GM19025 (cell line): ENCODE results near the gene DUSP23.

Experiments
- ATAC-seq: cut with Tn5 transposase; IDR thresholded peaks from one replicate; pipeline ENCODE4 v1.9.1; 2021; ENCODE audit warnings: mild to moderate bottlenecking, low read depth, moderate library complexity; ENCODE audit not compliant: unreplicated experiment

The DUSP23 gene

DNA sequence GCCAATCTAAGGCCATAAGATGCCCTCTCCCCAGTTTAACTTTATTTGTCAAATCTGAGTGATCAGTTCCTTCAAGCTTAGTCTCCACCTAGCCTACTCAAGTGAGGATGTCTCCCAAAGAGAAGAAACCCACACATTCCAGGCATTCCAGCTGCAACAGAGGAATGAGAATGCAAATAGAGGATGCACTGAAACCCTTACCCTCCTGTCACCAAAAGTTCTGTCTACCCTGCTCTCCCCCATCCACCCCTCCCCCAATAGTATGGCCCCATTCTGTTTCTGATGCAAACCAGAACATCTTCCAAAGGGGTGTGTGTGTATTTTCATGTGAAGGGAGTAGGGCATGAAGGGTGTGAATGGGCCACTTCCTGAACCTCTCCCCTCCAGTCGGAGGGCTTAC lies 3.0 kb downstream of the DUSP23 start:
- ATAC-seq: no peak

DNA sequence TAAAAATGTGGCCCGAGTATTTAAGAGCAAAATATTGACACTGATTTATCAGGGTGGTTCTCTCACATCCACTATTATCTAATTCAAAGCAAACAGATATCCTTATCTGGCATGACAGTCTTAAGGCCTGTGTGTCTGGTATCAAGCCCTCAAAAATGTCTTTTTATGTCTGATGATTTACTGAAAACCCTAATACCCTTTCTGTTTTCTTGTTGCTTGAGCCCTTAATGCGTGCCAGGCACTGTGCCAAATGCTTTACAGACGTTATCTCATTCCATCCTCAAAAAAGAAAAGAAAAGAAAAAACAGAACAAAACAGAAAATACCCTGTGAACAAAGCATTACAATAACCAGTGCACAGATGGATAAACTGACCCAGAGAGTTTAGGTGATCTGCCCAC lies 5.7 kb downstream of the DUSP23 start:
- no peak for ATAC-seq

DNA sequence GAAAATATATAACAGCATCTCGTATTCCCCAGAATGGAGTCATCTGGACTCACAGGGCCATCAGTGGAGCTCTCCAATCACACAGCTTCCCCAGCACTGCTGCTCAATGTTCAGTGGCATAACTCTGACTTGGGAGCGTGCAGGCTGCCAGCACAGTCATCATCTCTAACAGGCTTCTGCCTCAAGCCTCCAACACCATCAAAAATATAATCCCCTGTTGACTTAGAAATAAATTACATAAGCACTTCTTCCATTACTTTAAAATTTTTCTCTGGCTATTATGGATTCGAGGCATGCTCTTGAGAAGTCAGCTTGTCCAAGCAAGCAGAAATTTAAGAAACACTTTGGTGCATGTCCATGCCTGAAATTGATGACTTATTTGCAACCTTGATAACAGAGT lies 6.2 kb downstream of the DUSP23 start:
- ATAC-seq: no peak

DNA sequence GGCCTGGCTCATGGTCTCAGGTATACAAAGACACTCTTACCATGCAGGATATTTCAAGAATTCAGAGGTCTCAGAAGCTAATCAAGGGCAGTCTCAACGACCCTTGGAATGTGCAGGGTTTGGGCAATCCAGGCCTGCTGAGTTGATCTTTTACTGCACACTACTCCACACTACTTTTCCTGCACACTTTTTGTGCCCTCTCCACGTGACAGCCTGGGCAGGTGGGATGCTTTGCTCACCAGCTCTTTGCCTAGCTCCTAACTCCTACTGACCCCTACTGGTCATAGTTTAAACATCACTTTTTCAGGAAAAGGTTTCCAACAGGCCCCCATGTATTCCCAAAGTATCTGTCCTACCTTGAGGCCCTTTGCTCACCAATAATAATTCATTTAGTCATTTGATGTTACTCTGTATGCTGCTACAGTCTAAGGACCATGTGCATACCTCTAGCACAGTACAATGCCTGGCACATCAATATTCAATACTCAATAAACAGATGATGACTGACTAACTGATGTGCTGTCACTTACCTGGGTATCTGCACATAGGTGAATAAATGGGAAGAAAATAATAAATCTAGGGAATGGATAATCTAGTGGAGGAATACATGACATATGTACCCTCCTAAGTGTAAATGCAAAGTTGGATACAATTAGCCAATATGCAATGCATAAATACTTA lies 9.6 kb downstream of the DUSP23 start:
- ATAC-seq: no peak

DNA sequence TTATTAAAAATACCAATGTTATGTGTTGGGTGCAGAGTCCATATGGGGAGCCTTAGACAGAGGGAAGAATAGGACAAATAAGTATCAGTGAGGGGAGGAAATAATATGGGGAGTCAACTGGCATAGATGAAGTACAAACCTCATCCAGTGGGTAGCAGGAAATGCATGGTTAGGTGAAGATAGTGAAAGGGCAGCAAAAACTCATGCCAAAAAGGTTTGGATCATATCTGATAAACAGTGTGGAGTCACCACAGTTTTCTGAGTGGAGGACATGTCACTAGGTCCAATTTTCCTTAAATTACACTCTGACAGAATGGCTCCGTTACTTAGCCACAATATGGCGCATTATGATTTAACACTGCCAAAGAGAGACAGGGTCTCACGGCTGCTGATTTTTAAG lies 10.3 kb downstream of the DUSP23 start:
- ATAC-seq: no peak

DNA sequence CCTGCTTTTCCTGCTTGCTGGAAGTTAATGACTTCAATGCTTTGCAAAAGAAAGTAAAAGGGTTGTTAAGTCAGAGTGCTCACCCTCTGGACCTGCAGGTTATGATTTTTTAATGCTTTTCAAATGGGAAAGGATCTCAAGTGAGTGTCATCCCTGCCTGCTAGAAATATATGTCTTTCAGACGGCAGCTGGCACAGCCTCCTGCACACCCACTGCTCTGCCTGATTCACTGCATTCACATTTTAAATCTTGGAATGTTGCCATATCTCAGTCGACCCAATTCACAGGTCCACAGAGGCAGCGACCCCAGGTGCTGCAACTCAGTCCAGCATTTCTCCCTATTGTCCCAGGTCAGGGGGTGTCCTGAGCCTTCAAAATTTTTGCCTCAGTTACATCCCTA lies 10.7 kb downstream of the DUSP23 start:
- no peak for ATAC-seq

DNA sequence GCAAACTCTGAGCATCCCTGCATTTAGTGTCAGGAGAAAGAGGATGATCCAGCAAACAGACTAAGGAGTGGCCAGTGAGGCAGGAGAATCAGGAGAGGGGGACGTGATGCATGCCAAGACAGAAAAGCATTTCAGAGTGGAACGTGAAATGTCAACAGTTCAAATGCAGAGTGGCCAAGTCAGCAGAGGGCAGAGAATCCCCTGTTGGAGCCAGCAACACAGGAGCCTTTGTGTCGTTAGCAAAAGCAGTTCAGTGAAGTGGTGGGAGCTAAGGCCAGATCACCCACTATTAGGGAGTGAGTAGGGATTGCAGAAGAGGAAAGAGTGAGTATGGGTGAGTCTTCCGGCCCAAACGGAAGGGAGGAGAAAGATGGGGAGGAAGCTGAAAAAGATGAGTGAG lies 14.8 kb downstream of the DUSP23 start:
- ATAC-seq: no peak

DNA sequence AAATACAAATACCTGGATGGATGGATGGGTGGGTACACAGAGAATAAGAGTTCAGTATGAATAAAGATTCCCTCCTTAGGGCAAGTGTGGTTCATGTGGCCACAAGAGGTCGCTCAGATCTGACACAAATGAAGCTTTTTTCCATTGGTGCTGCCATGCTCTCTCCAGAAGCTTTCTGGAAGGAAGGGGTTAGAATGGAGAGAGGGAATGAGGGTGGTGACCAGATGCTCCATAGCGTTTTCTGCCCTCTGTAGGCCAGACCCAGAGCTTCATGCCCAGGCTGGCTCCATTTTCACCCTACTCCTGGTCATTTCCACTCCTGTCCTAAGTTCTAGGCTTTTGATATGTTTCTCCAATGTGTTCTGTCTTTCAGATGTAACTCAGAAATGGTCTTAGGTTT lies 18.1 kb downstream of the DUSP23 start:
- ATAC-seq: no peak

DNA sequence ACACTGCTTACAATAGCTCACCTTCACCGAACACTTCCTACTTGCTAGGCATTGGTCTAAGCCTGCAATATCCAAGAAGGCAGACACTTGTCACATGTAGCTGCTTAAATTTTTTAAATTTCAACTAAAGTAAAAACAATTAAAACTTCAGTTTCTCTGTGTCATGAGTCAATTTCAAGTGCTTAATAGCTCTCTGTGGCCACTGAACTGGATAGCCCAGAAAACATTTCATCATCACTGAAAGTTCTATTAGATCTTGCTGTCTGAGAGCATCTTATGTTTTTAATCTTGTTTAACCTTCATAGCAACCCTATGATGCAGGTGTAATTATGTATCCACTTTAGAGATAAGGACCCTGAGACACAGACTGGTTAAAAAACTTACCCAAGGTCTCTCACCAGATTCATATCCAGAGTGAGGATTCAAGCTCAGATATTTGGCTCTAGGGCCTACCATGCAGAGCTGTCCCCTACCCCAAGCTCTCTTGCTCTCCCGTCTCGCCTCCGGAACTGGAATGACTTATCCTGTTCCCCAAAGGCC lies 18.8 kb downstream of the DUSP23 start:
- ATAC-seq: no peak

DNA sequence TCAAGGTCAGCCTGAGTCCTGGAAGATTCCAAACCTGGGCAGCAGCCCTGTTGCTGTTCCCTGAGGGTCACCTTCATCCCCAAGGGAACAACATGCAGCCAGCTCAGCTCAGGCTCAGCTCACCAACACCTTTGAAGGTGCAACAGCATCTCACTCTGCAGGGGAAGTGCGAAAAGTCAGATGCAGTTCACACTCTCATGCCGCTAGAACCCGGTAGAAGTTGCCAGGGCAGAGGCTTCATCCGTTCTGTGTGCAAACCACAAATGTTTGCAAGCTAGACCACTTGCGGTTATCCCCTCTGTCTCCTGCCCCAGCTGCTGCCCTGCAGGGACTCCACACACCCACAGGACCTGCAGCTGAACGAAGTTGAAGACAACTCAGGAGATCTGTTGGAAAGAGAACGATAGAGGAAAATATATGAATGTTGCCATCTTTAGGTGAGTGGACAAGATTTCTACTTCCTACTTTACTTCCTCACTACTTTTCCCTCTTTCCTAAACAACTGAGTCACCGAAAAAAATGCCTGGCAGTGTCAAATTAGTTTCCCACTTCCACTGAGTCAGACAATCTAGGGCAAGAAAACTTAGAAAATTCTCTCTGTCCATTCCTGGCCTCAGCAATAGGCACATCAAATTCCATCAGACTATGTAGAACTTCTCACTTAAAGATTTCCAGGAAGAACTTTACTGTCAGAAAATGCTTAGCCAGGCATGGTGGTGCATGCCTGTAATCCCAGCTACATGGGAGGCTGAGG lies 19.6 kb downstream of the DUSP23 start:
- ATAC-seq: peak; percentile 75

DNA sequence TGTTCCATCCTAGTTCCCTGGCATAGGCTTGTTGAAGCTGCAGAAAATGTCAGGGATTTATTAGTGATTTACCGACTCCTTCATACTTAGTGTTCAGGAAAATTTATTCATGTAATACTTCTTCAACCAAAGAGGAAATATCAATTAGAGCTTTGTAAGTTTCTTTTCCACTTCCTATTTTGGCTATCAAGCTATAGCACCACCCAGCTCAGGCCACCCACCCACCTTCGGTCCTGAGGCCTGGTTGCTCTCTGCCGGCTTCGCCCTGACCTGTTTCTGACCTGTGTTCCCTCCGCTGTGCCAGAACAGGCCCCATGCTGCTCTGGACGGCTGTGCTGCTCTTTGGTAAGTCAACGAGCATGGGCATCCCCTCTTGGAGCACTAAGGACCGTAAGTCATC lies 21.3 kb downstream of the DUSP23 start, which contains the start of gene FCRL6:
Gene FCRL6 (plus strand): TSS at position 250 of the 400 bp plus-strand sequence. CDS start 65 bp downstream, at position 315.
- no peak for ATAC-seq

DNA sequence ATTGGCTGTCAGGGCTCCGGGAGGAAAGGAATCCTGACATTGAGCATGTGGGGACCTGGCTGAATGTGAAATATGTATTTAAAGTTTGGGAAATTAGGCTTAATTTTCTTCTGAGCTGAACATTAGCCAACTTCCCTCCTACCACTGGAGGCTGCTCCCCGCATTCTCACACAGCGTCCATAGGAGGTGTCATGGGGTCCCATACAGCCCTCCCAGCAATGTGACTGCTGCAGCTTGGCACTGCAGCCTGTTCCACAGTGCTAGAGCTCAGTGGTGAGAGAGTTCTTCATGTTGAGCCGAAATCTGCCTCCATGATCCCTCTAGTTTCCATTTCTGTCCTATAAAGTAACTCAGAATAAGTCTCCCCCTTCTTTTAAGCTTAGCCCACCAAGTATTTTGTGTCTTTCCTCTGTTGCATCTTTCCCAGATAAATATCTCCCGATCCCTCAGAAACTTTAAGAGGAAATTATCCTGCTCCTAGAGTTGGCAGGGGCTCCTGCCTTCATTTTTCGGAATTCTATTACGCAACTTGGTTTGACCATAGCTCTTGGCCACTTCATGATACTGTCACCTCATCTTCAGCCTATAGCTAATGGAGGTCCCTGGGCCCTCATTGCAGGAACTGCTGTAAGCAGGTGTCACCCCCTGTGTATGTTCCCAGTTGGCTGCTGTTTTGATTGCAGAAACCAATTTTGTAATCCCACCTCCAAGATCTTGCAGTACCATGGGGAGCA lies 23.4 kb downstream of the DUSP23 start:
- ATAC-seq: no peak

DNA sequence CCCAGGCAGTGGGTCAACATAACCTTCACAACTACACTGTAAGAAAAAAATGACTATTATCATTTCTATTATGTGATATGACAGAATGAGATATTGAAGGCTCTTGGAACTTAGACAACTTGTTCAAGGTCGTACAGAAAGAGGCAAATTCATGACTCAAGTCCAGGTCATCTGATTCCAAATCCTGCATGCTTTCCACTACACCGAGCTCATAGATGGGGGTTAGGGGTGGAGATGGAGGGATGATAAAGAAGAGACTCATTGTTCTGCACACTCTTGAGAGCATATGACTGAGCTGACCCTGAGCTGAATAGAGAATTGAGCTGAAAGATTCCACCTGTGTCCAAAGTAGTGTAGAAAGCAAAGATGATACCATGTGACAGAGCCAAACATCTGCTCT lies 24.2 kb downstream of the DUSP23 start:
- ATAC-seq: no peak

DNA sequence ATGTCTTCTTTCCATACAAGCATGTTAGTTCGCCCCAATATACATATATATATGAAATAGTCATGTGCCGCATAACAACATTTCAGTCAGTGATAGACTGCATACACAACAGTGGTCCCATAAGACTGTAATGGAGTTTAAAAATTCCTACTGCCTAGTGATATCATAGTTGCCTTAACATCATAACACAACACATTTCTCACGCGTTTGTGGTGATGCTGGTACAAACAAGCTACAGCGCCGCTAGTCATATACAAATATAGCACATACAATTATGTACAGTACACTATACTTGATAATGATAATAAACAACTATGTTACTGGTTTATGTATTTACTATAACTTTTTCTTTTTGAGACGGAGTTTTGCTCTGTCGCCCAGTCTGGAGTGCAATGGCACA lies 35.2 kb downstream of the DUSP23 start:
- no peak for ATAC-seq

DNA sequence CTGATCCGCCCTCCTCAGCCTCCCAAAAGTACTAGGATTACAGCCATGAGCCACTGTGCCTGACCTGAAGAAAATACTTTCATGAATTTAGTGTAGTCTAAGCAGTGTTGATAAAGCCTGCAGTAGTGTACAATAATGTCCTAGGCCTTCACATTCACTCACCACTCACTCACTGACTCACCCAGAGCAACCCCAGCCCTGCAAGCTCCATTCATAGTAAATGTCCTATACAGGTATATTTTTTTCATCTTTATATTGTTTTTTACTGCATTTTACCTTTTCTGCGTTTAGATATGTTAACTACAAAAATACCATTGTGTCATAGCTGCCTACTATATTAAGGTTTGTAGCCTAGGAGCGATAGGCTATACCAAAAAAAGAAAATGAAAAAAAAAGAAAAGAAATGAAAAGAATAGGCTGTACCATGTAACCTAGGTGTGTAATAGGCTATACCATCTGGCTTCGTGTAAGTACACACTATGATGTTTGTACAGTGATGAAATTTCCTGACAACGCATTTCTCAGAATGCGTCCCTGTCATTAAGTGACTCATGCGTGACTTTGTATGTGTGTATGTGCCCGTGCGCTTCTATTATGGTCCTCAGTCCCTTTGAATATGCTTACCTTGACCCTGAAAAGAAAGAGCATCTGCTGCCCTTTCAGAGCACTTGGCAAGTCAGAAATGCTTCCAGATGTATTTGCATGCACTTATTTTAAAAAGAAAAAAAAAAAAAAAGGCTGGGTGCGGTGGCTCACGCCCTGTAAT lies 36.7 kb downstream of the DUSP23 start:
- ATAC-seq: no peak

DNA sequence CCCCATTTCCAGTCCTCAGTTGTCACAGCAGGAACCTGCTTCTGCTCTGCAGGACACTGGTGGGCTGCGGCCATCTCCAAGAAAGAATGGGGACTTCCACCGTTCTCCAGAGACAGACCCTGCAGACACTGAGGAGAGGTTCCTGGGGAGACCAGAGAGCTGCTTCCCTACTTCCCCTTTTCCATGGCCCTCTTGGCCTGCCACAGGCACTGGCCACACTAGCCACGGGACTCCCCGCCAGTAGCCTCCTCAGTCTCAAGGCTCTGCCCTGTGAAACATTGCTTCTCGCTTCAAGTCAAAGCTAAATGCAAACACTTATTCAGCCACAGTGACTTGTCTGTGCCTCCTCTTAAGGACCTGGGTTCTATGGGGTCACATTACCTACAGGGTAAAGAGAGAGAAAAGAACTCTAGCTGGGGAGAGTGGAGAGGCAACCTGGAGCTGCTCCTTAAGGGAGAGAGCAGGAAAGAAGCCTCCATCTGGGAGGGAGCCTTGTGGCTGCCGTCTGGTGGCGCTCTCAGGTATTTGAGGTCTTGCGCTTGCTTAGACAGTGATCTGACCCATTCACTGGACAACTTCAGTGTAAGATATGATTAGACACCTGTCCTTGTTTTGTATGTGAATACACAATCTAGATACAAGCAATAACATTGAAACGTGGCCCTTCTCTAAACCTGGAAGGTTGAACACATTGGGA lies 40.6 kb downstream of the DUSP23 start:
- ATAC-seq: no peak

DNA sequence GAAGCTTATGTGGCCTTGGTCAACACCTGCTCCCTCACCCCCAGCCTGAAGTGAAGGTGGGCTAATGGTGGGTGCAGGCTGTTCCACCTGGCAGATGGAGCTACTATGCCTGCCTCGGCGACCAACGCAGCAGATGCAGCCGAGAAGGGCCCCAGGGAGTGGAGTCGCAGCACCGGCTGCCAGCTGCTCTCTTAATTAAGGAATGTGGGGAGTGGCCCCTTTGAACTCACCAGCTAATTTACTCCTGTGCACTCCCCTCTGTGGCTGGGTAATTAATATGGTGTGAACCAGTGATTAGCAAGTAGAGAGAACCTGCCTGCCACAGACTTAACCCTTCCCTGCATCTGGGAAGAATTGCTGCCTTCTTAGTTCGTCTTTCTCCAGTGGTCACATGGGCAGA lies 42.6 kb downstream of the DUSP23 start:
- no peak for ATAC-seq

DNA sequence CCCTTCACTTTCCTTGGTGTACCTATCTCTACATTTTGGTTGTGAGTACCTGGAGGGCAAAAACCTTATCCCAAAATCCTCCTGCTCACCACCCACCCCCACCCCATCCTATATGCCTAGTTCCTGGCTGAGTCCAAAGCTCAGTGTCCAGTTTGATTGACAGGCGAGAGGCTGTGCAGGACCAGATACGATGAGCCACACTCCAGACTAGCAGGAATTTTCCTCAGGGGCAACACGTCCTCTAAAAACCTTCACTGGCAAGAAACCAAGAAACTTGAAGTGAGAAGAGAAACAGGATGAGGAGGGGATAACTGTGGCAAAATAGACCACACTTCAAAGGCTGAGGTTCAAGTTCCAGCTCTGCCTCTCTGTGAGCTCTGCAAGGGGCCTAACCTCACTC lies 44.8 kb downstream of the DUSP23 start:
- no peak for ATAC-seq

DNA sequence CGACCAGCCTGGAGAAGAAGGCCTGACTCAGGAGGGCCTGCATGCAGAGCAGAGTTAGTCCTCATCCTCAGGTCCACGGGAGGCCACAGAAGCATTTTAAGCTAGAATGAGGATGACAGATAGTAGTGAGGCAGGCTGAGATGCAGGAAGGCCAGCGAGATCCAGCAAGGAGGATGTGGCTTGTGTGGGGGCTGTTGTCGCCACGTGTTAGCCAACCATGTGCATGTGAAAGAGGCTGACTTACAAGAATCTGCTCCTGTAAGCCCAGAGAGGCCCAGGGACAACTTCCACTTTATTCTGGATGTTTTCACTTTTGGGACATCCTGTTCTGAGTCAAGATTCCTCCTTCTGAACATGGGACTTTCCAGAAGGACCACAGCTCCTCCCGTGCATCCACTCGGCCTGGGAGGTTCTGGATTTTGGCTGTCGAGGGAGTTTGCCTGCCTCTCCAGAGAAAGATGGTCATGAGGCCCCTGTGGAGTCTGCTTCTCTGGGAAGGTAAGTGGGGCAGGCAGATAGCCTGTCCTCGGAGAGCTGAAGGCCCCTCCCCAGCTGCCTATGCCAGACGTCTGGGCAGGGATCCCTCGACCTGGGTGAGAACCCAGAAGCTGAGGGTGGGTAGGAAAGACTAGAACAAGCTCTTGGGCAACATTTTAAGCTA lies 45.8 kb downstream of the DUSP23 start, which contains the start of gene SLAMF8:
Gene SLAMF8 (plus strand): TSS at position 433 of the 661 bp plus-strand sequence. CDS start 26 bp downstream, at position 459.
- no peak for ATAC-seq
